HEK293T (cell line): ENCODE data around the gene NIT2.

ENCODE experiments used
- ARNT ChIP-seq: fragments of 450-650 bp; IDR thresholded peaks from 2 replicates; pipeline ENCODE4 v1.6.1; 2017; ENCODE audit warnings: mild to moderate bottlenecking
- BHLHE40 ChIP-seq: fragments of 450-650 bp; IDR thresholded peaks from 2 replicates; pipeline ENCODE4 v1.6.1; 2016; ENCODE audit warnings: mild to moderate bottlenecking, moderate library complexity, borderline replicate concordance
- CTBP1 ChIP-seq: fragments of 450-650 bp; IDR thresholded peaks from 2 replicates; pipeline ENCODE4 v1.6.1; 2016; ENCODE audit warnings: borderline replicate concordance
- ELF4 ChIP-seq: fragments of 450-650 bp; IDR thresholded peaks from 2 replicates; pipeline ENCODE4 v1.6.1; 2017; ENCODE audit warnings: antibody characterized with exemption
- FOXA1 ChIP-seq: fragments of 450-650 bp; IDR thresholded peaks from 2 replicates; pipeline ENCODE4 v1.6.1; 2016; ENCODE audit warnings: mild to moderate bottlenecking
- FOXK2 ChIP-seq: fragments of 450-650 bp; IDR thresholded peaks from 2 replicates; pipeline ENCODE4 v1.6.1; 2016; ENCODE audit warnings: mild to moderate bottlenecking
- FOXM1 ChIP-seq: fragments of 450-650 bp; IDR thresholded peaks from 2 replicates; pipeline ENCODE4 v1.6.1; 2017; ENCODE audit warnings: mild to moderate bottlenecking, borderline replicate concordance
- HDGF ChIP-seq: fragments of 450-650 bp; IDR thresholded peaks from 2 replicates; pipeline ENCODE4 v1.6.1; 2017; ENCODE audit warnings: antibody characterized with exemption, borderline replicate concordance
- NFRKB ChIP-seq: fragments of 450-650 bp; IDR thresholded peaks from 2 replicates; pipeline ENCODE4 v1.6.1; 2016; ENCODE audit warnings: mild to moderate bottlenecking, moderate library complexity
- SP1 ChIP-seq: fragments of 450-650 bp; IDR thresholded peaks from 2 replicates; pipeline ENCODE4 v1.6.1; 2017
- SUZ12 ChIP-seq: fragments of 450-650 bp; IDR thresholded peaks from 2 replicates; pipeline ENCODE4 v1.6.1; 2016; ENCODE audit warnings: mild to moderate bottlenecking
- TARDBP ChIP-seq: fragments of 450-650 bp; IDR thresholded peaks from 2 replicates; pipeline ENCODE4 v1.6.1; 2016
- ZNF384 ChIP-seq: fragments of 450-650 bp; IDR thresholded peaks from 2 replicates; pipeline ENCODE4 v1.6.1; 2016
- TF ChIP-seq, protein P1 (sequence below): fragments of 450-650 bp; IDR thresholded peaks from 2 replicates; pipeline ENCODE4 v1.6.1; 2016

- TF ChIP-seq FOXA1 (no peak), CTBP1 (no peak), FOXK2 (no peak), FOXM1 (no peak), ELF4 (no peak), TARDBP (no peak), BHLHE40 (no peak), NFRKB (no peak), ARNT (no peak), SUZ12 (no peak), SP1 (no peak), ZNF384 (no peak), HDGF (no peak)
- TF ChIP-seq, protein P1, sequence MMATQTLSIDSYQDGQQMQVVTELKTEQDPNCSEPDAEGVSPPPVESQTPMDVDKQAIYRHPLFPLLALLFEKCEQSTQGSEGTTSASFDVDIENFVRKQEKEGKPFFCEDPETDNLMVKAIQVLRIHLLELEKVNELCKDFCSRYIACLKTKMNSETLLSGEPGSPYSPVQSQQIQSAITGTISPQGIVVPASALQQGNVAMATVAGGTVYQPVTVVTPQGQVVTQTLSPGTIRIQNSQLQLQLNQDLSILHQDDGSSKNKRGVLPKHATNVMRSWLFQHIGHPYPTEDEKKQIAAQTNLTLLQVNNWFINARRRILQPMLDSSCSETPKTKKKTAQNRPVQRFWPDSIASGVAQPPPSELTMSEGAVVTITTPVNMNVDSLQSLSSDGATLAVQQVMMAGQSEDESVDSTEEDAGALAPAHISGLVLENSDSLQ: no peak
These were observed 1.5 kb upstream of the NIT2 start for GRCh38 chr3:100333051-100333450.
